H9 (cell line): ENCODE measurements around the gene AHNAK. TPM values are rescaled to one million over a fixed set of nuclear protein-coding genes. Genes with fewer than 3 reads are reported as not detected.

ENCODE experiments used
- DNase-seq: peaks from one replicate; pipeline ENCODE4 v3.0.0-alpha.2; 2017
- H2AFZ ChIP-seq: one replicate; pipeline ENCODE4 v1.6.1; 2013; ENCODE audit warnings: mild to moderate bottlenecking, low read length, control low read depth, moderate library complexity
- H2AK5ac ChIP-seq: 2 replicates; pipeline ENCODE4 v1.6.1; 2013; ENCODE audit warnings: low read length, control low read depth, mixed read lengths; ENCODE audit not compliant: insufficient read length
- H2BK120ac ChIP-seq: one replicate; pipeline ENCODE4 v1.6.1; 2013; ENCODE audit warnings: low read depth, mild to moderate bottlenecking, low read length, control low read depth, inconsistent platforms; ENCODE audit not compliant: poor library complexity, severe bottlenecking
- H2BK12ac ChIP-seq: 2 replicates; pipeline ENCODE4 v1.6.1; 2013; ENCODE audit warnings: low read length, control low read depth, mixed read lengths, low read depth; ENCODE audit not compliant: insufficient read length
- H2BK15ac ChIP-seq: 2 replicates; pipeline ENCODE4 v1.6.1; 2013; ENCODE audit warnings: low read depth, low read length, control low read depth
- H2BK20ac ChIP-seq: one replicate; pipeline ENCODE4 v1.6.1; 2013; ENCODE audit warnings: low read depth, mild to moderate bottlenecking, low read length, control low read depth, inconsistent platforms; ENCODE audit not compliant: poor library complexity, severe bottlenecking
- H2BK5ac ChIP-seq: 2 replicates; pipeline ENCODE4 v1.6.1; 2013; ENCODE audit warnings: low read length, control low read depth, mixed read lengths; ENCODE audit not compliant: insufficient read length
- H3K14ac ChIP-seq: 2 replicates; pipeline ENCODE4 v1.6.1; 2013; ENCODE audit warnings: low read length, control low read depth; ENCODE audit not compliant: insufficient read depth
- H3K18ac ChIP-seq: 2 replicates; pipeline ENCODE4 v1.6.1; 2013; ENCODE audit warnings: low read depth, mild to moderate bottlenecking, mixed read lengths, low read length, control low read depth; ENCODE audit not compliant: insufficient read length
- H3K23ac ChIP-seq: 2 replicates; pipeline ENCODE4 v1.6.1; 2013; ENCODE audit warnings: low read length, control low read depth, mixed read lengths, low read depth; ENCODE audit not compliant: insufficient read length
- H3K23me2 ChIP-seq: 2 replicates; pipeline ENCODE4 v1.6.1; 2013; ENCODE audit warnings: low read depth, mild to moderate bottlenecking, mixed read lengths, low read length, control low read depth; ENCODE audit not compliant: insufficient read length, poor library complexity, severe bottlenecking
- H3K27ac ChIP-seq: 2 replicates; pipeline ENCODE4 v1.5.1; 2013; ENCODE audit warnings: low read length, control low read depth, mixed read lengths, low read depth; ENCODE audit not compliant: insufficient read length
- H3K27me3 ChIP-seq: 2 replicates; pipeline ENCODE4 v1.6.1; 2013; ENCODE audit warnings: low read length, control low read depth, inconsistent platforms; ENCODE audit not compliant: insufficient read depth
- H3K4ac ChIP-seq: 2 replicates; pipeline ENCODE4 v1.6.1; 2013; ENCODE audit warnings: low read depth, mild to moderate bottlenecking, control low read depth, inconsistent platforms, low read length, moderate library complexity
- H3K4me1 ChIP-seq: 2 replicates; pipeline ENCODE4 v1.6.1; 2013; ENCODE audit warnings: low read length, control low read depth, inconsistent platforms; ENCODE audit not compliant: insufficient read depth
- H3K4me2 ChIP-seq: 2 replicates; pipeline ENCODE4 v1.6.1; 2013; ENCODE audit warnings: low read length, control low read depth, mixed read lengths; ENCODE audit not compliant: insufficient read length, insufficient read depth
- H3K56ac ChIP-seq: 2 replicates; pipeline ENCODE4 v1.6.1; 2013; ENCODE audit warnings: low read depth, mild to moderate bottlenecking, mixed read lengths, low read length, control low read depth; ENCODE audit not compliant: insufficient read length
- H3K79me1 ChIP-seq: 2 replicates; pipeline ENCODE4 v1.6.1; 2013; ENCODE audit warnings: low read depth, mild to moderate bottlenecking, moderate library complexity, low read length, control low read depth, inconsistent platforms; ENCODE audit not compliant: insufficient read depth, poor library complexity, severe bottlenecking
- H3K79me2 ChIP-seq: 2 replicates; pipeline ENCODE4 v1.6.1; 2013; ENCODE audit warnings: low read length, control low read depth, inconsistent platforms; ENCODE audit not compliant: insufficient read depth
- H3K9ac ChIP-seq: 2 replicates; pipeline ENCODE4 v1.6.1; 2013; ENCODE audit warnings: low read length, control low read depth, mixed read lengths; ENCODE audit not compliant: insufficient read length; ENCODE audit errors: extremely low read depth
- H3K9me3 ChIP-seq: one replicate; pipeline ENCODE4 v1.6.1; 2013; ENCODE audit warnings: low read depth, low read length, inconsistent platforms; ENCODE audit not compliant: control insufficient read depth
- H3T11ph ChIP-seq: one replicate; pipeline ENCODE4 v1.6.1; 2013; ENCODE audit warnings: mild to moderate bottlenecking, low read length, control low read depth, inconsistent platforms
- H4K20me1 ChIP-seq: one replicate; pipeline ENCODE4 v1.6.1; 2013; ENCODE audit not compliant: control insufficient read depth, insufficient read length, insufficient read depth
- H4K5ac ChIP-seq: 2 replicates; pipeline ENCODE4 v1.6.1; 2013; ENCODE audit warnings: low read depth, mild to moderate bottlenecking, mixed read lengths, low read length, control low read depth; ENCODE audit not compliant: insufficient read length
- H4K8ac ChIP-seq: replicated peaks from 2 replicates; pipeline ENCODE4 v1.6.1; 2013; ENCODE audit warnings: low read length, control low read depth, mixed read lengths, low read depth; ENCODE audit not compliant: insufficient read length
- H4K91ac ChIP-seq: 2 replicates; pipeline ENCODE4 v1.6.1; 2013; ENCODE audit warnings: low read depth, mild to moderate bottlenecking, moderate library complexity, mixed read lengths, low read length, control low read depth; ENCODE audit not compliant: insufficient read length
- H3K27ac Mint-ChIP-seq, 3 experiments: 2 replicates in 2 of 3; 3 replicates in 1 of 3; pipeline ENCODE4 v1.8.0; 2020 to 2021; ENCODE audit warnings: mixed read lengths in 3 of 3, mild to moderate bottlenecking in 1 of 3, moderate library complexity in 1 of 3
- H3K27me3 Mint-ChIP-seq: 2 replicates; pipeline ENCODE4 v1.8.0; 2021; ENCODE audit warnings: low read depth, mild to moderate bottlenecking, moderate library complexity, mixed read lengths
- H3K36me3 Mint-ChIP-seq, 3 experiments: 2 replicates in 2 of 3; 3 replicates in 1 of 3; pipeline ENCODE4 v1.8.0; 2020 to 2021; ENCODE audit warnings: low read depth in 3 of 3, mixed read lengths in 3 of 3; ENCODE audit not compliant: insufficient read depth in 1 of 3
- H3K4me1 Mint-ChIP-seq, 2 experiments: 2 replicates each; pipeline ENCODE4 v1.8.0; 2020; ENCODE audit warnings: mixed read lengths in 2 of 2
- H3K4me3 Mint-ChIP-seq, 2 experiments: 2 replicates in 1 of 2; 3 replicates in 1 of 2; pipeline ENCODE4 v1.8.0; 2020 to 2021; ENCODE audit warnings: mild to moderate bottlenecking in 2 of 2, mixed read lengths in 2 of 2, moderate library complexity in 1 of 2
- H3K9me3 Mint-ChIP-seq, 2 experiments: 2 replicates in 1 of 2; 3 replicates in 1 of 2; pipeline ENCODE4 v1.8.0; 2020; ENCODE audit warnings: mild to moderate bottlenecking in 2 of 2, mixed read lengths in 2 of 2, moderate library complexity in 1 of 2
- CTCF ChIP-seq: fragments of 200-600 bp; sonication (generic); conservative IDR thresholded peaks from 3 replicates; pipeline ENCODE4 v1.8.0; 2021; ENCODE audit warnings: antibody characterized with exemption, mild to moderate bottlenecking
- WGBS: extraction: QIAGEN DNeasy Blood & Tissue Kit; methylation state at CpG from one replicate; pipeline ENCODE4 v1.1.7; 2013; ENCODE audit warnings: missing lambda C conversion rate, low lambda C conversion rate, mixed read lengths; ENCODE audit not compliant: insufficient read length; ENCODE audit errors: extremely low coverage; 5-methylcytosine and 5-hydroxymethylcytosine counted together
- total RNA-seq: library from RNA; stranded (reverse); gene quantifications from 2 replicates; pipeline ENCODE4 v1.2.1, GENCODE V29; 2021

The AHNAK gene
- total RNA-seq, 1 experiment from 2014 or later, result 15.2 TPM

GRCh38 chr11:62556875-62557631 is 10.4 kb upstream of the AHNAK start:
- H3K27me3 Mint-ChIP-seq, result peaks cover 2% of the 10 kb centered on the region; the same call in 1 of the 2 replicates
- peak overlapping the region; percentile 43 for H3K18ac ChIP-seq
- no peak for DNase-seq
- H3K9me3 ChIP-seq, result no peaks in the 10 kb centered on the region
- H4K20me1 ChIP-seq, result peaks cover 2% of the 10 kb centered on the region
- H3K23ac ChIP-seq, result no peak overlapping the region
- no peak overlapping the region for H2BK12ac ChIP-seq
- no peaks in the 10 kb centered on the region for H3K27me3 ChIP-seq
- H2BK120ac ChIP-seq, result no peak overlapping the region
- no peaks in the 10 kb centered on the region; a peak in 1 of 5 replicates for H3K9me3 Mint-ChIP-seq
- TF ChIP-seq CTCF, result no peak
- H4K5ac ChIP-seq, result no peak overlapping the region
- no peak overlapping the region for H2BK5ac ChIP-seq
- H2BK15ac ChIP-seq, result no peak overlapping the region
- no peak overlapping the region for H2BK20ac ChIP-seq
- peaks cover 30 to 68% (median 45%) of the 10 kb centered on the region in 3 experiments for H3K36me3 Mint-ChIP-seq
- H3K14ac ChIP-seq, result no peak overlapping the region
- peak overlapping the region; percentile 4 for H3K27ac ChIP-seq
- H3T11ph ChIP-seq, result no peak overlapping the region
- no peak overlapping the region for H3K4ac ChIP-seq
- H3K56ac ChIP-seq, result no peak overlapping the region
- peaks cover 73 to 79% of the 10 kb centered on the region in 2 experiments for H3K4me1 Mint-ChIP-seq
- no CpG with 5 or more reads among the region's 3 CpGs for WGBS
- no peaks in the 10 kb centered on the region for H3K79me1 ChIP-seq
- H3K4me1 ChIP-seq, result peaks cover 24% of the 10 kb centered on the region; the same call in 1 of the 2 replicates
- peak overlapping the region; percentile 93 to 98 (median 96) for H3K27ac Mint-ChIP-seq
- H2AFZ ChIP-seq, result no peak overlapping the region
- H3K4me3 Mint-ChIP-seq, result peak overlapping the region in 1 of 2 experiments; percentile 47; a peak in 2 of 5 replicates
- H2AK5ac ChIP-seq, result no peak overlapping the region
- no peak overlapping the region for H4K91ac ChIP-seq
- H3K23me2 ChIP-seq, result no peaks in the 10 kb centered on the region
- no peak overlapping the region for H3K9ac ChIP-seq
- no peak overlapping the region for H3K4me2 ChIP-seq
- no peaks in the 10 kb centered on the region for H3K79me2 ChIP-seq
- no peak overlapping the region for H4K8ac ChIP-seq
